ENCODE measurements around the gene DUSP15.
"Not testable (repeated sequence)": the region's sequence is repeated elsewhere in the genome, so short reads cannot be mapped to it uniquely, and the experiment has no call there.

Gene DUSP15

DNA sequence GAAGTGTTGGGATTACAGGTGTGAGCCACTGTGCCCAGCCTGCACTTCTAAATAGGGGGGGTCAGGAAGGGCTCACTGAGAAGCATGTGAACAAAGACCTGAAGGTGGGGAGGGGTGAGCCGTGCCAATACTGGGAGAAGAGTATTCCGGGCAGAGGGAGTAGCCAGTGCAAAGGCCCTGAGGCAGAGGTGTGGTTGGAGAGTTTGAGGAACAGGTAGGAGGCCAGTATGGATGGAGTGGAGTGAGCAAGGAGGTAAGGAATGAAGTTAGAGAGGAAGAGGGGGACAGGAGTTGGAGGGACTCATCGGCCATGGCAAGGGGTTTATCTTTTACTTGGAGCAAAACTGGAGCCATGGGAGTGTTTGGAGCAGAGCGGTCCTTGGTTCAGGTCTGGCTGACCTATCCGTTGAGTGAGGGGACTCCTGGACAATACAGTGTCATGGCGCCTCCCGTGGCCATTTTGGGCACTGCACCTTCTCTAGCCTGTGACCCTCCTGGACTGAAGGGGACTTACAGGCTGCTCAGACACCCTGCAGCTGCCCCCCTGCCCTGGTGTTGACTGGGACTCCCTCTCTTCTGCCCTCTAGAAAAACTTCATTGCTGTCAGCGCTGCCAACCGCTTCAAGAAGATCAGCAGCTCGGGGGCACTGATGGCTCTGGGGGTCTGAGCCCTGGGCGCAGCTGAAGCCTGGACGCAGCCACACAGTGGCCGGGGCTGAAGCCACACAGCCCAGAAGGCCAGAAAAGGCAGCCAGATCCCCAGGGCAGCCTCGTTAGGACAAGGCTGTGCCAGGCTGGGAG lies 37.0 kb downstream of the DUSP15 start:
- H3K4me3 ChIP-seq (ENCODE audit: low read length) = no peak overlapping the region
- TF ChIP-seq ZNF274 (IDR thresholded peaks at IDR 0.05; ENCODE audit: low read depth, low read length) = no peak

DNA sequence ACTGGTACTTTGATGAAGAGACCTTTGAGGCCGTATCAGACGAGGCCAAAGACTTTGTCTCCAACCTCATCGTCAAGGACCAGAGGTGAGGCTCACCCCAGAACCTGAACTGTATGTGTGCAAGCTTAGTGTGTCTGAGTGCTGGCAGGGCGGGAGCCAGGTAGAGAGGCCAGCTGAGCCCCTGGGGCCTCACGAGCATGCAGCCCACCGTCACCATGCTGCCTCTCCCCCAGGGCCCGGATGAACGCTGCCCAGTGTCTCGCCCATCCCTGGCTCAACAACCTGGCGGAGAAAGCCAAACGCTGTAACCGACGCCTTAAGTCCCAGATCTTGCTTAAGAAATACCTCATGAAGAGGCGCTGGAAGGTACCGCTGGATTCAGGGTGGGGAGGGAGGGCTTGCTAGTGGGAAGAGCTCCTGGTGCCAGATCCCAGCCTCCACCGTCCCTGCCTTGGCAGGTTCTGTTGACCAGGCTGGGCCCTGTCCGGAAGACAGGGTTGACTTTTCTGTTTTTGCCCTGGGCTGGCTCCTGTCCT lies 38.5 kb downstream of the DUSP15 start:
- TF ChIP-seq ZNF274 (IDR thresholded peaks at IDR 0.05; ENCODE audit: low read depth, low read length) = no peak
- H3K4me3 ChIP-seq (ENCODE audit: low read length) = no peak overlapping the region

DNA sequence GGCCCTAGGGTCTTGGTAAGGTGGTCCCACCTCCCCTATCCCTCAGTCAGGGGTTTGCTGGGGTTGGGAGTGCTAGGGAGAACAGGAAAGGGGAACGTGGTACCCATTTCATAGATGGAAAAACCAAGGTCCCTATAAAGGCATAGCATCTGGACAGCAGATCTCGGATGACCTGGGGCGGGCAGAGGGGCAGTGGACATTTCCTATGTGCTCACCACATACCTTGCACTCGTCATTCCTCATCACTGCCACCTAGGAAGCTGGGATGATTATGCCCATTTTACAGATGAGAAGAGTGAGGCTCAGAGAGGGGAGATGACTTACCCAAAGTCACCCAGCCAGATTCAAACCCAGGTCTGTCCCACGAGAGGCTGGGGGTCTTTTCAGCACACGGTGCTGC lies 39.1 kb downstream of the DUSP15 start:
- no peak for TF ChIP-seq ZNF274 (IDR thresholded peaks at IDR 0.05; ENCODE audit: low read depth, low read length)
- no peak overlapping the region for H3K4me3 ChIP-seq (ENCODE audit: low read length)

DNA sequence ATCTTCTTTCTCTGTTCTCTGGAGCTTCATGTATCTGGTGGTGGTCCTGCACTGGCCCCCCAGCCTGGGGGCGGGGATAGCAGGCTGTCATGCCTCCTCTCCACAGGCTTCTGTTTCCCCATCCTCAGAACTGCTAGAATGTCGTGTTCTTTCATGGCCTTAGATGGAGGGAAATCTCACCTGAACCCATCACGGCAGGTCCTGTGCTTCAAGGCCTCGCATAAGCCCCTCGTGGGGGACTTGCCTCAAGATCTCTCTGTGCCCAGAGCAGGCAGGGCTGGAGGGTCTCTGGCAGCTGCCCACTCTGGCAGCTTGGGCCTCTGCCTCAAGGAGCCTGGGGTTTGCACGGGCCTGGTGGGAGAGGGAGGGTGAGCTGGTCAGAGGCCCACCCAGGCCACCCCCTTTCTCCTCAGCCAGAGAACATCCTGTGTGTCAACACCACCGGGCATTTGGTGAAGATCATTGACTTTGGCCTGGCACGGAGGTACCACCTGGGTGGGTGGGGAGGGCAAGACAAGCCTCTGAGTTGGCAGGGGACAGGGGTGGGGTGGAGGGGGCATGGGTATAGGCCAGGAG lies 39.8 kb downstream of the DUSP15 start:
- H3K4me3 ChIP-seq (ENCODE audit: low read length) = no peak overlapping the region
- no peak for TF ChIP-seq ZNF274 (IDR thresholded peaks at IDR 0.05; ENCODE audit: low read depth, low read length)

DNA sequence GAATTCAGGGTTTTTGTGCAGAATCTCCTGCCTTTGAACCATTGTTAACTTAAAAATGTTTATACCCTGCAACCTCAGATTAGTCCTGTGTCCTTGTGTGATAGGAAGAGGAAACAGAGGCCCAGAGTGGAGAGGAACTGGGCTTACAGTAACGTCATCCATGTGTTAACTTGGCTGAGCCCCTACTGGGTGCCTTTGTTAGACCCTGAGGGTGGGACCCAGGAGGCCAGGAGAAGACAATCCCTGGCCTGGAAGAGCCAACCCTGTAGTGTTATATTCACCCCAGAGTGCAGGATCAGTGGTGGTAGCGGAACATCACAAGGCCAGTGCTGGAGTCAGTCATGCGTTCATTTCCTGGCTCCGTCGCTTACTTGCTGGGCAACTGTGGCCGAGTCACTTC lies 40.6 kb downstream of the DUSP15 start:
- no peak for TF ChIP-seq ZNF274 (IDR thresholded peaks at IDR 0.05; ENCODE audit: low read depth, low read length)
- no peak overlapping the region for H3K4me3 ChIP-seq (ENCODE audit: low read length)

DNA sequence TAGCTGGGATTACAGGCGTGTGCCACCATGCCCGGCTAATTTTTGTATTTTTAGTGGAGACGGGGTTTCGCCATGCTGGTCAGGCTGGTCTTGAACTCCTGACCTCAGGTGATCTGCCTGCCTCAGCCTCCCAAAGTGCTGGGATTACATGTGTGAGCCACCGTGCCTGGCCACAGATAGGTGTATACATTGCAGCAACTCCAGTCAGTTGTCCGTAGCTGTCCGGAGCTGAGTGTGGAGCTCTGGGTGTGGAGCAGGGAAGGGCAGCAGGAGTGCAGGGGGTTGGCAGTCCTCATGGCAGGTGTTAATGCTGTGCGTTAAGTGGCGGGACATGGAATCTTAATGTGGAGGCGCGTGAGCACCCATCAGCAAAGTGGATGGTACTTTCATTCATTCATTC lies 42.3 kb downstream of the DUSP15 start:
- H3K4me3 ChIP-seq (ENCODE audit: low read length) = not testable (repeated sequence)

DNA sequence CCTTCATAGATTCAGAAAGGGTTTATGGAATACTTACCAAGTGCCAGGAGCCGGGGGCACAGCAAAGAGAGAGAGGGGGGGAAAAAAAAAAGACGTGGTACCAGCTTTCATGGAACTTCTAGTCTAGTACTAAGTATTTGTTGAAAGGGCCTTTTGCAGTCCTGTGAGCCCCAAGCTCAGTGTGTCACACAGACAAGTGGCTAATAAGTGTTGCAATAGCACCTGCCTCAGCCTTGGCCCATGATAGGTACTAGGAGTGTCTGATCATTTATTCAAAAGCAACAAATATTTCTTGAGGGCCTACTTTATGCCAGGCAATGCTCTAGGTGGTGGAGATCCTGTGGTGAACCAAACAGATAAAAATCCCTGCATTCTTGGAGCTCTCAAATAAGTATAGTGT lies 43.3 kb downstream of the DUSP15 start:
- H3K4me3 ChIP-seq (ENCODE audit: low read length) = no peak overlapping the region
- no peak for TF ChIP-seq ZNF274 (IDR thresholded peaks at IDR 0.05; ENCODE audit: low read depth, low read length)

DNA sequence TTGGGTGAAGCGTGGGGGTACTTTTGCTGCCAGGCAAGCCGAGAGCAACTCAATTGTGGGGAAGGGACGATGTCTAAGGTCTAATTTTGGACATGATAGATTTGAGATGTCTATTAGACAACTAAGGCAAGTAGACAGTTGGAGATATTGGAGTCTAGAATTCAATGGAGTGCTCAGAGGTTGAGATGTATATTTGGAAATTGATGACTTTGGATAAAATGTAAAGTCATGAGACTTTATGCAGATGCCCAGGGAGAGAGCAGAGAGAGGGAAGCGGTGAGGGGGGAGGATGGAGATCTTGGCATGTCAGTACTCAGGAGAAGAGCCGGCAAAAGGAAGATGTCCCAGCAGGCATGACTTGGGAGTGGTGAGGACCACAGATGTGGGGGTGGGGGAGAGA lies 44.3 kb downstream of the DUSP15 start:
- TF ChIP-seq ZNF274 (IDR thresholded peaks at IDR 0.05; ENCODE audit: low read depth, low read length) = no peak
- no peak overlapping the region for H3K4me3 ChIP-seq (ENCODE audit: low read length)

DNA sequence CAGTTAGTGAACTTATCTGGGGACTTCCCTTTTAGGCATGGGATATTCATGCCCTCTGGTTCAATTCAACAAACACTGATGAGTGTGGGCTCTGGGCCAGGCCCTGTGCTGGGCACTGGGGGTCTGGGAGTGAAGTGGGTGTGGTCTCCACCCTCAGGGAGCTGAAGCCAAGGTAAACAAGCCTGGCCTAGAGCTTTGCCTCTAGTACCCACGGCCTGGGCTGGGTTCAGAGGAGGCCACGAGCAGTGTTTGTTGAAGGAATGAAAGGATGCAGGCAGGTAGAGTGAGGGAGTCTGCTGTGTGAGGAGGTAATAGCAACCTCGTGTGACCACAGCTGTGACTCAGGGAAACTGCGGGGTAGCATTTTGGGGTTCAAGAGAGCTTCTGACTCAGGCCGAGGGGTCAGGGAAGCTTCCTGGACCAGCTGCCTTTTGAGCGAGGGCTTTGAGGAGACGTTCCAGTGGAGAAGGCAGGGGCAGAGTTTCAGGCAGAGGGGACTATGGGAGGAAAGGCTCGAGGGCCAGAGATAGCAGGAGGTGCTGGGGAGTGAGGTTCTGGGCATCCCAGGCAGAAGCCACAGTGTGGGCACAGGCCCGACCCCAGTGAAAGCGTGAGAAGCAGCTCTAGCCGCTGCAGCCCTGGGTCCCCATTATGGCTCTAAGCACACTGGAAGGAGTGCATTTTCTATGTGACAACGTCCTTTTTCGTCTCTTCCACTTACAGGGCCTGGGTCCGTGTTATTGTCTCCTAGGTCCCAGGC lies 45.6 kb downstream of the DUSP15 start:
- H3K4me3 ChIP-seq (ENCODE audit: low read length) = no peak overlapping the region
- TF ChIP-seq ZNF274 (IDR thresholded peaks at IDR 0.05; ENCODE audit: low read depth, low read length) = no peak

DNA sequence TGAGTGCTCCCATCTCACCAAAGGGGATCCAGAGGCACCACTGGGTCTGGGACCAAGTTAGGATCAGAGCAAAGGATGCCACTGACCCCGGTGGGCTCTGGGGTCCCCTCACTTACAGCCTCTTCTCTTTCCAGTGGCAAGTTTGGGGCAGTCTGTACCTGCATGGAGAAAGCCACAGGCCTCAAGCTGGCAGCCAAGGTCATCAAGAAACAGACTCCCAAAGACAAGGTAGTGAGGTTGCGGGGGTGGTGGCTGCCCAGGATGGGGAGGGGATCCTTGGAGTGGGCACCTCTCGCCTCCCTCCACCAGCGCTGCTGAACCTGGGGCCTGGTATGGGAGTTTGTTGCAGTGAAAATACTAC lies 46.2 kb downstream of the DUSP15 start:
- TF ChIP-seq ZNF274 (IDR thresholded peaks at IDR 0.05; ENCODE audit: low read depth, low read length) = no peak
- no peak overlapping the region for H3K4me3 ChIP-seq (ENCODE audit: low read length)

DNA sequence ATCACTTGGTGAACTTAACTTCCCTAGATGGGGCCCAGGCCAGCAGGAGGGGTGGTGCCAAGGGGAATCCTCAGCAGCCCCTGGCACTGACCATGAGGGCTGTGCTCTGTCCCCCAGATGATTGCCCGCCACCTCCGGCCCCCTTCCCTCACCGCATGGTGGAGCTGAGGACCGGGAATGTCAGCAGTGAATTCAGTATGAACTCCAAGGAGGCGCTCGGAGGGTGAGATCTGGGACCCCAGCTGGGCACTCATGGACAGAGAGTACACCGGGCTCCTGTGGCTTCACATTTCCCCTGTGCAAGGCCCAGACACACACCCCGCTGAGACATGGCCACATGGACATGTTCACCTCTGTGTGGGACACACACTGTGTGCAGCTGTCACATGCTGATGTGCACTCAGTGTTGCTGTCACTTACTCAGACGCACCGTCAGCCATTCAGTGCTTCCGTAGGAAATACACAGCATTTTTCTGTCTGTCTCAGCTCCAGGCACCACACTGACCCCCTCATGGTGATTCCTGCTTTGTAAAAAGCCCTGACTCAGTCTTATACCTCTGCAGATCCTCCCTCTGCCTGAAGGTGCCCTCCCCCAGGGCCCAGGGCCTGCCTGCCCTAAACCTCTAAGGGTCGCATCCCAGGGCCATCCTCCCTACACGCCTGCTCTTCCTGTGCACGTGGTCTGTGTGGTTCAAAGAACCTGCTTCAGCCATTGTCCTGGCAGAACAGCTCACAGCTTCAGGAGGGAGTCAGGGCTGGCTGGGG lies 46.8 kb downstream of the DUSP15 start:
- no peak for TF ChIP-seq ZNF274 (IDR thresholded peaks at IDR 0.05; ENCODE audit: low read depth, low read length)
- no peak overlapping the region for H3K4me3 ChIP-seq (ENCODE audit: low read length)

DNA sequence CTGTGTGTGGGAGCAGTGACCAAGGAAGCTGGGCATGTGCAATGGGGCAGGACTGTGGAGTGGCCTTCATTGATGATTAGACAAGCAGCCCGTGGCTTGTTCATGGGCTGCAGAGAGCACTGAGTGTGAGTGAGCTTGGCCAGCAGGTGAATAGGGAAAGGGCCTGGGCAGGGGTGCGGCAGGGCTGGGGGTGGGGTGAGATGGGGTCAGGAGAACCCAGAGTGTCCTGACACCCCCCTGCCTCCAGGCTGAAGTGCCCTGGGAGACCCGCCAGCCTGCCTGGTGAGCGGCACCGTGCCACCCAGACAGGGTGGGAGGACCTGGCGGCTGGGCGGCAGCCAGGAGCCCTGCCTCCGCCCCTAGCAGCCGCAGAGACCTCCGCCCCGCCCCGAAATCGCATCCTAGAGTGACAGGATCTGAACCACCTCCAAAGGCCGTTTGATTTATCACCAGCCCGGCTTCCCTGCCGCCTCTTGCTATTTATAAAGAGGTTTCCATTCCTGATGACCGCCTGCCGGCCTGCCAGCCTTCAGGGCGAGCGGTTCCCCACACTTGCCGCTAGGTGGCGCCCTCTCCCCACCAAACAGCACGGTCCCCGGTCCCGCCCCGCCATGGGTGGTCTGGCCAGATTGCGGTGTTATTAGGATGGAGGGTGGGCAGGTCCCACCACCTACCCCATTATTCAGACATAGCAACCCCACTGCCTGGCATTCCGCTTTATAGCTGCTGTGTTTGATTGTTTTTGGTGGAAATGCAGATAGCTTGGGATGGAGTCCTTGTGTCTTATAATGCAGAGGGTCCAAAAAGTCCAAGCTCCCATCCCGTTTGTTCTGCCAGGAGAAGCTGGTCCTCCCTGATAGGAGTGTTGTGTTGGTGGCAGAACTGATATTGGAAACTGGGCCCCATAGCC lies 47.7 kb downstream of the DUSP15 start:
- TF ChIP-seq ZNF274 (IDR thresholded peaks at IDR 0.05; ENCODE audit: low read depth, low read length) = no peak
- H3K4me3 ChIP-seq (ENCODE audit: low read length) = no peak overlapping the region

DNA sequence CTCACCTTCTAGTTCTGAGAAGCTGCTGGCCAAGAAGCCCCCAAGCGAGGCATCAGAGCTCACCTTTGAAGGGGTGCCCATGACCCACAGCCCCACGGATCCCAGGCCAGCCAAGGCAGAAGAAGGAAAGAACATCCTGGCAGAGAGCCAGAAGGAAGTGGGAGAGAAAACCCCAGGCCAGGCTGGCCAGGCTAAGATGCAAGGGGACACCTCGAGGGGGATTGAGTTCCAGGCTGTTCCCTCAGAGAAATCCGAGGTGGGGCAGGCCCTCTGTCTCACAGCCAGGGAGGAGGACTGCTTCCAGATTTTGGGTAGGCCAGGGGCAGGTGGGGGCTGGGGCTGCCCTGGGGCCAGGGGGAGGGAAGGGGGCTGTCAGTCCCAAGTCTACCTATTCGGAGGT lies 48.9 kb downstream of the DUSP15 start:
- no peak overlapping the region for H3K4me3 ChIP-seq (ENCODE audit: low read length)
- no peak for TF ChIP-seq ZNF274 (IDR thresholded peaks at IDR 0.05; ENCODE audit: low read depth, low read length)
